ENCODE data around the gene CCDC92B. TPM values are rescaled to one million over a fixed set of nuclear protein-coding genes. Genes with fewer than 3 reads are reported as not detected.
A peak's percentile ranks its signal among the peaks of the same experiment; 100 is the strongest.

CCDC92B gene
- total and polyA plus RNA-seq, 2 of the 13 experiments (the other 11 are each of a cell fraction or from before 2014, with no cell fraction given), result not detected

GRCh38 chr17:2691069-2691871 is 58.2 kb downstream of the CCDC92B start:
- H3K4me3 ChIP-seq (replicated peaks in 1 of 3; ENCODE audit: insufficient read depth in 1 of 3, low read depth in 2 of 3, low read length in 3 of 3), result no peak overlapping the region
- TF ChIP-seq AGO2 (optimal IDR thresholded peaks at IDR 0.05; ENCODE audit: low read depth, low read length) (peak; percentile 18), MXD3 (CRISPR knock-in tag; IDR thresholded peaks at IDR 0.05) (no peak)
- in situ Hi-C loops (cut with HindIII; ENCODE audit: extremely low pct_ligation_motif_present, low pct_unique_long_range_greater_than_20kb), result no loop called here
- ChIA-PET POLR2A (no interaction called here), CTCF (ENCODE audit: low intra/inter-chr PET ratio, low total read pairs) (no interaction called here)
- WGBS (ENCODE audit: low lambda C conversion rate), result 97% methylated on average over 51 of the region's 62 CpGs
- no peak for FAIRE-seq
- intact Hi-C loops (cut with micrococcal nuclease; ENCODE audit: unreplicated experiment), result no loop called here
- peaks cover 30 to 39% of the 10 kb centered on the region in 2 experiments; a peak in 4 of 5 replicates for H3K36me3 ChIP-seq (replicated peaks in 1 of 2; ENCODE audit: control insufficient read depth in 1 of 2, insufficient read depth in 2 of 2, low read length in 2 of 2)
- BruUV-seq (replicated peaks), result no TSS peak
- H2AFZ ChIP-seq (ENCODE audit: low read length), result no peak overlapping the region
- H3K79me2 ChIP-seq (ENCODE audit: insufficient read depth, low read length), result no peaks in the 10 kb centered on the region
- H3K4me2 ChIP-seq (ENCODE audit: low read depth, low read length), result no peak overlapping the region
- no peak for DNase-seq (ENCODE audit: low spot score)
- H3K27ac ChIP-seq (ENCODE audit: extremely low read length, insufficient read depth, low read length), result no peak overlapping the region
- no peak for ATAC-seq
- H3K9me3 ChIP-seq (ENCODE audit: low read length), result no peaks in the 10 kb centered on the region
- peaks cover 6% of the 10 kb centered on the region; the same call in 1 of the 2 replicates for H4K20me1 ChIP-seq (ENCODE audit: insufficient read depth, low read length)
- no peak overlapping the region for H3K9ac ChIP-seq (ENCODE audit: insufficient read depth, low read depth, low read length)
- H3K27me3 ChIP-seq (ENCODE audit: control insufficient read depth in 1 of 2, insufficient read depth in 2 of 2, low read length in 2 of 2), result no peaks in the 10 kb centered on the region
- H3K4me1 ChIP-seq (ENCODE audit: insufficient read depth, low read length), result no peaks in the 10 kb centered on the region

GRCh38 chr17:2690165-2691068 is 59.0 kb downstream of the CCDC92B start:
- Histone ChIP-seq H3K79me2 (ENCODE audit: insufficient read depth, low read length) (no peaks in the 10 kb centered on the region), H4K20me1 (ENCODE audit: insufficient read depth, low read length) (peaks cover 6% of the 10 kb centered on the region; the same call in 1 of the 2 replicates), H3K27ac (ENCODE audit: extremely low read length, insufficient read depth, low read length) (no peak overlapping the region), H2AFZ (ENCODE audit: low read length) (no peak overlapping the region), H3K27me3 (ENCODE audit: control insufficient read depth in 1 of 2, insufficient read depth in 2 of 2, low read length in 2 of 2) (no peaks in the 10 kb centered on the region), H3K4me3 (replicated peaks in 1 of 3; ENCODE audit: insufficient read depth in 1 of 3, low read depth in 2 of 3, low read length in 3 of 3) (no peak overlapping the region), H3K4me1 (ENCODE audit: insufficient read depth, low read length) (no peaks in the 10 kb centered on the region), H3K4me2 (ENCODE audit: low read depth, low read length) (no peak overlapping the region), H3K9ac (ENCODE audit: insufficient read depth, low read depth, low read length) (no peak overlapping the region), H3K36me3 (replicated peaks in 1 of 2; ENCODE audit: control insufficient read depth in 1 of 2, insufficient read depth in 2 of 2, low read length in 2 of 2) (peaks cover 24 to 31% of the 10 kb centered on the region in 2 experiments; a peak in 4 of 5 replicates), H3K9me3 (ENCODE audit: low read length) (no peaks in the 10 kb centered on the region)
- 98% methylated on average over 50 of the region's 55 CpGs for WGBS (ENCODE audit: low lambda C conversion rate)
- ChIA-PET POLR2A (no interaction called here), CTCF (ENCODE audit: low intra/inter-chr PET ratio, low total read pairs) (no interaction called here)
- no peak for DNase-seq (ENCODE audit: low spot score)
- peak; percentile 56 for TF ChIP-seq AGO2 (optimal IDR thresholded peaks at IDR 0.05; ENCODE audit: low read depth, low read length)
- TF ChIP-seq ZMYM2 (CRISPR knock-in tag; IDR thresholded peaks at IDR 0.05), result no peak
- peak; percentile 18 for TF ChIP-seq AGO1 (IDR thresholded peaks at IDR 0.05; ENCODE audit: low read depth, low read length, poor library complexity, severe bottlenecking)
- TF ChIP-seq RBFOX2 (IDR thresholded peaks at IDR 0.05; ENCODE audit: low read depth, low read length), result peak; percentile 39; the same call in 1 of the 2 replicates
- BruUV-seq (replicated peaks), result no TSS peak
- no peak for FAIRE-seq
- intact Hi-C loops (cut with micrococcal nuclease; ENCODE audit: unreplicated experiment), result no loop called here
- in situ Hi-C loops (cut with HindIII; ENCODE audit: extremely low pct_ligation_motif_present, low pct_unique_long_range_greater_than_20kb), result no loop called here
- ATAC-seq, result no peak
